OCI-M1 (cell line): Measurements from ENCODE around the gene FIGLA.
A peak's percentile ranks its signal among the peaks of the same experiment; 100 is the strongest.
"Not testable (repeated sequence)": the region's sequence is repeated elsewhere in the genome, so short reads cannot be mapped to it uniquely, and the experiment has no call there.

Source experiments
- DNase-seq: peaks from one replicate; lab custom pipeline; 2025; lab: John Stamatoyannopoulos, UW

FIGLA gene

GRCh38 chr2:70808983-70809958, 18.8 kb upstream of the FIGLA start:
- no peak for DNase-seq

- no peak for DNase-seq
Observed at GRCh38 chr2:70807828-70808118, 17.3 kb upstream of the FIGLA start.

GRCh38 chr2:70807102-70807827, 16.8 kb upstream of the FIGLA start:
- DNase-seq = no peak

GRCh38 chr2:70806620-70807019, 16.2 kb upstream of the FIGLA start:
- DNase-seq = no peak

GRCh38 chr2:70806013-70806412, 15.6 kb upstream of the FIGLA start:
- no peak for DNase-seq

- no peak for DNase-seq
Observed at GRCh38 chr2:70801607-70802263, 11.3 kb upstream of the FIGLA start.

GRCh38 chr2:70799706-70800105, 9.3 kb upstream of the FIGLA start:
- no peak for DNase-seq

- not testable (repeated sequence) for DNase-seq
Observed at GRCh38 chr2:70797996-70798395, 7.6 kb upstream of the FIGLA start.

GRCh38 chr2:70797506-70797905, 7.1 kb upstream of the FIGLA start:
- no peak for DNase-seq

GRCh38 chr2:70796262-70796661, 5.8 kb upstream of the FIGLA start:
- DNase-seq = no peak

GRCh38 chr2:70795164-70795995, 4.9 kb upstream of the FIGLA start:
- DNase-seq = no peak

GRCh38 chr2:70793450-70793849, 3.0 kb upstream of the FIGLA start:
- no peak for DNase-seq

GRCh38 chr2:70789304-70790135, 923 bp downstream of the FIGLA start:
- DNase-seq = peak; percentile 70

- peak; percentile 77 for DNase-seq
Observed at GRCh38 chr2:70785137-70785911, 5.1 kb downstream of the FIGLA start.

- no peak for DNase-seq
Observed at GRCh38 chr2:70784320-70784719, 6.1 kb downstream of the FIGLA start.

- no peak for DNase-seq
Observed at GRCh38 chr2:70779911-70780545, 10.4 kb downstream of the FIGLA start.

GRCh38 chr2:70779491-70779890, 11.0 kb downstream of the FIGLA start:
- no peak for DNase-seq

- no peak for DNase-seq
Observed at GRCh38 chr2:70778676-70779075, 11.8 kb downstream of the FIGLA start.

- no peak for DNase-seq
Observed at GRCh38 chr2:70777450-70777849, 13.0 kb downstream of the FIGLA start.

GRCh38 chr2:70776266-70776665, 14.2 kb downstream of the FIGLA start:
- no peak for DNase-seq
